MCF 10A (cell line): Measurements from ENCODE around the gene RMI1. TPM values are rescaled to one million over a fixed set of nuclear protein-coding genes. Genes with fewer than 3 reads are reported as not detected.

Experiments
- BruUV-seq: library from RNA; stranded (reverse); fragments of 400-500 nt; replicated peaks from 2 replicates; lab custom pipeline; 2021; lab: Mats Ljungman, UMichigan
- CTCF ChIA-PET: fragments of 300-600 bp; sonication (Branson Sonifier 250); formaldehyde crosslinking; extraction: SDS; loops from one replicate; lab custom pipeline; 2021; ENCODE audit warnings: antibody characterized with exemption, inconsistent platforms; lab: Yijun Ruan, JAX
- POLR2A ChIA-PET: fragments of 300-600, 350-650 bp; sonication (Branson Sonifier 250); formaldehyde crosslinking; extraction: SDS; loops from one replicate; lab custom pipeline; 2020; ENCODE audit warnings: antibody characterized with exemption, inconsistent platforms; lab: Yijun Ruan, JAX
- DNase-seq: peaks from one replicate; pipeline ENCODE4 v3.0.0-alpha.2; 2018; ENCODE audit not compliant: unreplicated experiment
- H3K27ac Mint-ChIP-seq: one replicate; pipeline ENCODE4 v1.8.0; 2022; ENCODE audit warnings: mild to moderate bottlenecking, low read depth, mixed read lengths; ENCODE audit not compliant: unreplicated experiment
- H3K27me3 Mint-ChIP-seq: one replicate; pipeline ENCODE4 v1.8.0; 2022; ENCODE audit warnings: mixed read lengths; ENCODE audit not compliant: insufficient read depth, unreplicated experiment
- H3K36me3 Mint-ChIP-seq: one replicate; pipeline ENCODE4 v1.8.0; 2022; ENCODE audit warnings: mild to moderate bottlenecking, moderate library complexity, mixed read lengths; ENCODE audit not compliant: insufficient read depth, unreplicated experiment
- H3K4me1 Mint-ChIP-seq: one replicate; pipeline ENCODE4 v1.8.0; 2022; ENCODE audit warnings: mixed read lengths; ENCODE audit not compliant: insufficient read depth, unreplicated experiment
- H3K4me3 Mint-ChIP-seq: one replicate; pipeline ENCODE4 v1.8.0; 2022; ENCODE audit warnings: mild to moderate bottlenecking, moderate library complexity, mixed read lengths; ENCODE audit not compliant: unreplicated experiment
- H3K9me3 Mint-ChIP-seq: one replicate; pipeline ENCODE4 v1.8.0; 2022; ENCODE audit warnings: mixed read lengths; ENCODE audit not compliant: unreplicated experiment
- intact Hi-C: fragments of 100-400 bp; cut with micrococcal nuclease; formaldehyde crosslinking; loops from 2 replicates; pipeline ENCODE4 v1.14.1; 2022
- total RNA-seq: library from RNA; stranded (reverse); gene quantifications from 2 replicates; pipeline ENCODE4 v1.2.3, GENCODE V29; 2022
- TF ChIP-seq, protein P1 (sequence below): fragments of 200-600 bp; IDR thresholded peaks from one replicate; pipeline ENCODE4 v1.8.0; 2022; ENCODE audit warnings: antibody characterized with exemption, mild to moderate bottlenecking; ENCODE audit not compliant: unreplicated experiment

Gene RMI1
- total RNA-seq, 1 experiment from 2014 or later: 11.0 TPM

GRCh38 chr9:83969602-83970001, 11.0 kb upstream of the RMI1 start:
- H3K4me3 Mint-ChIP-seq: no peak overlapping the region
- H3K27me3 Mint-ChIP-seq: no peaks in the 10 kb centered on the region
- no peak overlapping the region for H3K27ac Mint-ChIP-seq
- BruUV-seq: no TSS peak
- intact Hi-C loops: no loop called here
- ChIA-PET POLR2A (interaction anchor here (1.2 to 2.3 kb wide), 2 partner anchors 9 to 11 kb away, joined by 6 to 17 read pairs; partner anchors contain the start of genes HNRNPK and RMI1), CTCF (interaction anchor here (1.0 to 1.2 kb wide), 2 partner anchors 9 to 291 kb away, joined by 3 read pairs; no protein-coding TSS in a partner anchor)
- H3K4me1 Mint-ChIP-seq: peaks cover 23% of the 10 kb centered on the region
- DNase-seq: no peak
- no peaks in the 10 kb centered on the region for H3K9me3 Mint-ChIP-seq
- TF ChIP-seq, protein P1, sequence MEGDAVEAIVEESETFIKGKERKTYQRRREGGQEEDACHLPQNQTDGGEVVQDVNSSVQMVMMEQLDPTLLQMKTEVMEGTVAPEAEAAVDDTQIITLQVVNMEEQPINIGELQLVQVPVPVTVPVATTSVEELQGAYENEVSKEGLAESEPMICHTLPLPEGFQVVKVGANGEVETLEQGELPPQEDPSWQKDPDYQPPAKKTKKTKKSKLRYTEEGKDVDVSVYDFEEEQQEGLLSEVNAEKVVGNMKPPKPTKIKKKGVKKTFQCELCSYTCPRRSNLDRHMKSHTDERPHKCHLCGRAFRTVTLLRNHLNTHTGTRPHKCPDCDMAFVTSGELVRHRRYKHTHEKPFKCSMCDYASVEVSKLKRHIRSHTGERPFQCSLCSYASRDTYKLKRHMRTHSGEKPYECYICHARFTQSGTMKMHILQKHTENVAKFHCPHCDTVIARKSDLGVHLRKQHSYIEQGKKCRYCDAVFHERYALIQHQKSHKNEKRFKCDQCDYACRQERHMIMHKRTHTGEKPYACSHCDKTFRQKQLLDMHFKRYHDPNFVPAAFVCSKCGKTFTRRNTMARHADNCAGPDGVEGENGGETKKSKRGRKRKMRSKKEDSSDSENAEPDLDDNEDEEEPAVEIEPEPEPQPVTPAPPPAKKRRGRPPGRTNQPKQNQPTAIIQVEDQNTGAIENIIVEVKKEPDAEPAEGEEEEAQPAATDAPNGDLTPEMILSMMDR: no peak
- H3K36me3 Mint-ChIP-seq: peaks cover 100% of the 10 kb centered on the region

- Mint-ChIP-seq H3K36me3 (peaks cover 100% of the 10 kb centered on the region), H3K4me3 (no peak overlapping the region), H3K4me1 (peaks cover 35% of the 10 kb centered on the region), H3K9me3 (no peaks in the 10 kb centered on the region), H3K27ac (no peak overlapping the region), H3K27me3 (no peaks in the 10 kb centered on the region)
- no peak for DNase-seq
- TF ChIP-seq, protein P1: no peak
- CTCF ChIA-PET: no interaction called here
- POLR2A ChIA-PET: interaction anchor here (1.6 to 2.3 kb wide), 2 partner anchors 9 to 14 kb away, joined by 4 to 17 read pairs; partner anchors contain the start of genes HNRNPK and RMI1
- intact Hi-C loops: no loop called here
- no TSS peak for BruUV-seq
Measured at GRCh38 chr9:83971485-83971884, 9.1 kb upstream of the RMI1 start.

DNA sequence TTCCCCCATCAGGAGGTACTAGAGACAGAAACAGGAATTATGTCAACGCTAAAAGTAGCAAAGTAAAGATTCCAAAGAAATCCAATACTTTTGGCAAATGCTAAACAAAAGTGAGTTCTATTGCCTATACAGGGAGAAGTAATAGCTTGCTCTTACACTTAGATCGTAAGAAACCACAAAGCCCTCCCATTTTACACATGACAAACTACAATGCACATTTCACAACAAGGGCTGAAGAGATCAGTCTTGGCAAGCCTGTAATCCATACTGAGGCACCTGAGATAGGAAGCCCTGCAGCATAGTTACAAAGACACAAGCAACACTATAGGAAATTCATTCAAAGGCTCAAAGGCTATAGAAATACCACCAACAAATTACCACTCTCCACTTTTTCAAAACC, 8.3 kb upstream of the RMI1 start:
- H3K9me3 Mint-ChIP-seq: no peaks in the 10 kb centered on the region
- ChIA-PET POLR2A (interaction anchor here (1.2 to 1.6 kb wide), 3 partner anchors 8 to 197 kb away, joined by 3 to 10 read pairs (median 4); partner anchors contain the start of gene KIF27), CTCF (interaction anchor here (0.7 to 1.1 kb wide), 2 partner anchors 51 to 289 kb away, joined by 3 read pairs; partner anchors contain the start of gene KIF27)
- DNase-seq: peak; percentile 47
- H3K4me1 Mint-ChIP-seq: peaks cover 28% of the 10 kb centered on the region
- TF ChIP-seq, protein P1: no peak
- no peak overlapping the region for H3K27ac Mint-ChIP-seq
- no peaks in the 10 kb centered on the region for H3K27me3 Mint-ChIP-seq
- no TSS peak for BruUV-seq
- intact Hi-C loops: no loop called here
- H3K4me3 Mint-ChIP-seq: no peak overlapping the region
- H3K36me3 Mint-ChIP-seq: peaks cover 100% of the 10 kb centered on the region

GRCh38 chr9:83975300-83975699, 5.3 kb upstream of the RMI1 start:
- Mint-ChIP-seq H3K27ac (peak overlapping the region; percentile 69), H3K36me3 (peaks cover 100% of the 10 kb centered on the region), H3K27me3 (no peaks in the 10 kb centered on the region), H3K4me1 (peaks cover 31% of the 10 kb centered on the region), H3K9me3 (no peaks in the 10 kb centered on the region), H3K4me3 (peak overlapping the region; percentile 100)
- DNase-seq: no peak
- BruUV-seq: no TSS peak
- ChIA-PET POLR2A (interaction anchor here (0.6 to 7.0 kb wide), 3 partner anchors 13 to 274 kb away, joined by 3 to 104 read pairs (median 3); no protein-coding TSS in a partner anchor), CTCF (no interaction called here)
- TF ChIP-seq, protein P1: no peak
- intact Hi-C loops: loop anchor here (5.0 kb wide), 1 partner anchor 342 kb away; no protein-coding TSS in a partner anchor
